ENCODE measurements around the gene GPR52. TPM values are rescaled to one million over a fixed set of nuclear protein-coding genes. Genes with fewer than 3 reads are reported as not detected.

Gene GPR52, protein sequence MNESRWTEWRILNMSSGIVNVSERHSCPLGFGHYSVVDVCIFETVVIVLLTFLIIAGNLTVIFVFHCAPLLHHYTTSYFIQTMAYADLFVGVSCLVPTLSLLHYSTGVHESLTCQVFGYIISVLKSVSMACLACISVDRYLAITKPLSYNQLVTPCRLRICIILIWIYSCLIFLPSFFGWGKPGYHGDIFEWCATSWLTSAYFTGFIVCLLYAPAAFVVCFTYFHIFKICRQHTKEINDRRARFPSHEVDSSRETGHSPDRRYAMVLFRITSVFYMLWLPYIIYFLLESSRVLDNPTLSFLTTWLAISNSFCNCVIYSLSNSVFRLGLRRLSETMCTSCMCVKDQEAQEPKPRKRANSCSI
- total RNA-seq (1 to 10 TPM; 1.1 to 2.5 (median 1.6) TPM), polyA plus RNA-seq (under 1 TPM in 1 of 3 donors, not detected in 2; 0.28 TPM)

- Histone ChIP-seq H3K36me3 (no peaks in the 10 kb centered on the region), H3K4me3 (no peak within 1 kb of the TSS), H3K4me1 (peaks cover 0 to 15% (median 12%) of the 10 kb centered on the region in 4 donors), H3K27ac (no peak within 1 kb of the TSS), H3K9me3 (no peaks in the 10 kb centered on the region), H3K27me3 (no peaks in the 10 kb centered on the region)
- WGBS, 2 donors: 94% methylated on average over 11 of the region's 11 CpGs
- TF ChIP-seq, protein P1, sequence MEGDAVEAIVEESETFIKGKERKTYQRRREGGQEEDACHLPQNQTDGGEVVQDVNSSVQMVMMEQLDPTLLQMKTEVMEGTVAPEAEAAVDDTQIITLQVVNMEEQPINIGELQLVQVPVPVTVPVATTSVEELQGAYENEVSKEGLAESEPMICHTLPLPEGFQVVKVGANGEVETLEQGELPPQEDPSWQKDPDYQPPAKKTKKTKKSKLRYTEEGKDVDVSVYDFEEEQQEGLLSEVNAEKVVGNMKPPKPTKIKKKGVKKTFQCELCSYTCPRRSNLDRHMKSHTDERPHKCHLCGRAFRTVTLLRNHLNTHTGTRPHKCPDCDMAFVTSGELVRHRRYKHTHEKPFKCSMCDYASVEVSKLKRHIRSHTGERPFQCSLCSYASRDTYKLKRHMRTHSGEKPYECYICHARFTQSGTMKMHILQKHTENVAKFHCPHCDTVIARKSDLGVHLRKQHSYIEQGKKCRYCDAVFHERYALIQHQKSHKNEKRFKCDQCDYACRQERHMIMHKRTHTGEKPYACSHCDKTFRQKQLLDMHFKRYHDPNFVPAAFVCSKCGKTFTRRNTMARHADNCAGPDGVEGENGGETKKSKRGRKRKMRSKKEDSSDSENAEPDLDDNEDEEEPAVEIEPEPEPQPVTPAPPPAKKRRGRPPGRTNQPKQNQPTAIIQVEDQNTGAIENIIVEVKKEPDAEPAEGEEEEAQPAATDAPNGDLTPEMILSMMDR (IDR thresholded peaks at IDR 0.05): no peak
- no peak for TF ChIP-seq POLR2AphosphoS5 (IDR thresholded peaks at IDR 0.05)
- TF ChIP-seq POLR2A (IDR thresholded peaks at IDR 0.05): no peak
- no peak for TF ChIP-seq EP300 (IDR thresholded peaks at IDR 0.05)
- no peak for DNase-seq
- intact Hi-C loops (cut with DNase I): no loop called here
Measured at GRCh38 chr1:174447866-174448530, at the start of gene GPR52. Gene GPR52 (plus strand): TSS chr1:174447964. CDS start chr1:174448112, 148 bp downstream.

- no peak overlapping the region for H3K27ac ChIP-seq
- 75 to 80% methylated on average over 4 of the region's 4 CpGs for WGBS, 2 donors
- intact Hi-C loops (cut with DNase I): no loop called here
- no peak overlapping the region for H3K4me3 ChIP-seq
- no peaks in the 10 kb centered on the region for H3K27me3 ChIP-seq
- peaks cover 0 to 18% (median 0%) of the 10 kb centered on the region in 4 donors for H3K36me3 ChIP-seq
- H3K4me1 ChIP-seq: no peaks in the 10 kb centered on the region
- TF ChIP-seq EP300 (IDR thresholded peaks at IDR 0.05) (no peak), POLR2AphosphoS5 (IDR thresholded peaks at IDR 0.05) (no peak), POLR2A (IDR thresholded peaks at IDR 0.05) (no peak)
- TF ChIP-seq, protein P1 (IDR thresholded peaks at IDR 0.05): no peak
- DNase-seq: no peak
- H3K9me3 ChIP-seq: no peaks in the 10 kb centered on the region
Measured at GRCh38 chr1:174398246-174398645, 49.5 kb upstream of the GPR52 start.

DNA sequence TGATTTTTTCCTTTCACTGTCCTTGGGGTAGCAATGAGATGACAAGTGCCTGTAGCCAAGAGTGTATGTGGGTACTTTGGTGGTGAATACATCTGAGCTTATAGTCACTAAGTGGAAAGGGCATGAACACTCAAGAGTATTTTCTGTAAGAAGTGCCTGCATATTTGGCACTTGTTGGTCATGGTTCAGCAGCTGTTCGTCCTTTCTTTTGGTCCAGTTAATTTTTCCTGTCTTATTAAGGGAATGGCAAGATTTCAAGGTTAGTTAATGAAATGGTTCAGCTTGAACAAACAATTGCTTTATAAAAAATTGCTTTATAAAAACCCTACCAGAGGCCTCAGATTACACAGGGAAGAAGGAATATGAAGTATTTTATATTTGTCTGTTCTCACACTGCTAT lies 48.6 kb upstream of the GPR52 start:
- intact Hi-C loops (cut with DNase I): no loop called here
- H3K9me3 ChIP-seq: no peaks in the 10 kb centered on the region

GRCh38 chr1:174401075-174401474 lies 46.7 kb upstream of the GPR52 start:
- TF ChIP-seq POLR2A (IDR thresholded peaks at IDR 0.05): no peak
- Histone ChIP-seq H3K9me3 (no peaks in the 10 kb centered on the region), H3K27me3 (no peaks in the 10 kb centered on the region), H3K36me3 (peaks cover 0 to 8% (median 0%) of the 10 kb centered on the region in 4 donors), H3K27ac (no peak overlapping the region), H3K4me3 (no peak overlapping the region), H3K4me1 (no peaks in the 10 kb centered on the region)
- WGBS, 2 donors: 95 to 96% methylated on average over 4 of the region's 4 CpGs
- intact Hi-C loops (cut with DNase I): no loop called here
- DNase-seq: no peak

More for the DNA sequence above, 48.6 kb upstream of the GPR52 start:
- WGBS, 2 donors: 79 to 92% methylated on average over 1 of the region's 1 CpG
- Histone ChIP-seq H3K36me3 (peaks cover 0 to 8% (median 0%) of the 10 kb centered on the region in 4 donors), H3K27ac (no peak overlapping the region), H3K27me3 (no peaks in the 10 kb centered on the region), H3K4me3 (no peak overlapping the region), H3K4me1 (no peaks in the 10 kb centered on the region)
- TF ChIP-seq EP300 (IDR thresholded peaks at IDR 0.05): no peak
- no peak for TF ChIP-seq POLR2AphosphoS5 (IDR thresholded peaks at IDR 0.05)
- TF ChIP-seq, protein P1 (IDR thresholded peaks at IDR 0.05): no peak
- no peak for TF ChIP-seq POLR2A (IDR thresholded peaks at IDR 0.05)
- DNase-seq: no peak

- Histone ChIP-seq H3K4me1 (no peaks in the 10 kb centered on the region), H3K36me3 (no peaks in the 10 kb centered on the region), H3K9me3 (no peaks in the 10 kb centered on the region), H3K27ac (no peak overlapping the region), H3K4me3 (no peak overlapping the region), H3K27me3 (no peaks in the 10 kb centered on the region)
- no peak for DNase-seq
- WGBS, 2 donors: 14 to 75% methylated on average over 1 of the region's 1 CpG
- TF ChIP-seq POLR2AphosphoS5 (IDR thresholded peaks at IDR 0.05) (no peak), POLR2A (IDR thresholded peaks at IDR 0.05) (no peak), EP300 (IDR thresholded peaks at IDR 0.05) (no peak)
- TF ChIP-seq, protein P1 (IDR thresholded peaks at IDR 0.05): no peak
- intact Hi-C loops (cut with DNase I): no loop called here
Measured at GRCh38 chr1:174405219-174405618, 42.5 kb upstream of the GPR52 start.
